HG02938 (cell line): ENCODE data around the gene KRTAP13-1.

Experiments used
- ATAC-seq: cut with Tn5 transposase; IDR thresholded peaks from one replicate; pipeline ENCODE4 v1.9.1; 2021; ENCODE audit warnings: mild to moderate bottlenecking, moderate library complexity; ENCODE audit not compliant: unreplicated experiment

KRTAP13-1 gene

DNA sequence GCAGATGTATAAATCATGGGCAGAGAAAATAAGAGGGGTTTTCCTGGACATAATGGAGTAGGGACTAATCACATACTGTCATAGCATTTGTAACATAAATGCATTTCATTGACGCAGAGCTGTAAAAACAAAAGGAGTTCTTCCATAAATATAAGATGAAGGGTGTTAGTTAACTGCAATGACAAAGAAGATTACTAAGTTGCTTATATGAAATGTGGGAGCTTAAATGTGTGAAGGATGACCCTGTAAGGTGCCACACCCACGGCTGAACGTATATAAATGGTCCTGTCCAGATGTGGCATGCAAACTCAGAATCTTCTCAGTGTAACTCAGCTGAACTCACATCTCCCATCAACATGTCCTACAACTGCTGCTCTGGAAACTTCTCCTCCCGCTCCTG, at the start of gene KRTAP13-1:
TSS of gene KRTAP13-1 (plus strand) at position 301 of the 400 bp plus-strand sequence. CDS start at position 357, 56 bp downstream.
- ATAC-seq: no peak

DNA sequence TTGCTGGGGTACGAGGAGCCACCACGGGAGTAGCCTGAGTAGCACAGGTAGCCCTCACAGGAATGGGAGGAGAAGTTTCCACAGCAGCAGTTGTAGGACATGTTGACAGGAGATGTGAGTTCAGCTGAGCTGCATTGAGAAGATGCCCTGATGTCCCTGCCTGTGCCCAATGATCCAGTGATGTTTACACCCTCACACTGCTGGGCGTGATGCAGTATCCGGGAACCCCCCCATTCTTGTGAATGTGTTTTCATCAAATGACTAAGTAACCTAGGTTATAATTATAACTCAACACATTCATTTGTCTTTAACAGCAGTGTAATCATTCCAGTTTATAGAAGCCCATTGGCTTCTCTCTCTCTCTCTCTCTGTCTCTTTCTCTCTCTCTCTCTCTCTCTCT, 47.3 kb upstream of the KRTAP13-1 start, which contains the start of gene KRTAP23-1:
TSS of gene KRTAP23-1 (minus strand) at position 101 of the 400 bp plus-strand sequence. CDS start at position 101, 0 bp downstream.
- ATAC-seq: no peak

DNA sequence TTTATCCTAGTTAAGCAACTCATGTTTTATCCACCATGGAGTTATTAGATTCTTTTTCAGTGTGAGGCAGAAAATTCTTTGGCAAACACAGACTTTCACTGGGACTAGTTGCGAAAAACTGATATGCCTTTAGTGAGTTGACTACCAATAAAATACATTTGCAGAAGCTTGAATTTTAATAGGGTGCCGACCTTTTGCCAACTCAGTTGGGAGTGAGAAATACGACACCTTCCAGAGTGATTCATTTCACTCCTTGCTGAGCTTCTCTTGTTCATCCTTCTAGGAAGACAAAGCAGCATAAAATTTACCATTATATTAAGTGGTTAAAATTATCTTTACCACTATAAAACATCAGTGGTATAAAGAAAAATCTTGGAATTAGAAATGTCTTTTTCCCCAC, 46.3 kb upstream of the KRTAP13-1 start:
- no peak for ATAC-seq

GRCh38 chr21:30351534-30351933, 44.3 kb upstream of the KRTAP13-1 start:
- no peak for ATAC-seq

- no peak for ATAC-seq
These were observed 41.4 kb upstream of the KRTAP13-1 start for GRCh38 chr21:30354308-30355005.

DNA sequence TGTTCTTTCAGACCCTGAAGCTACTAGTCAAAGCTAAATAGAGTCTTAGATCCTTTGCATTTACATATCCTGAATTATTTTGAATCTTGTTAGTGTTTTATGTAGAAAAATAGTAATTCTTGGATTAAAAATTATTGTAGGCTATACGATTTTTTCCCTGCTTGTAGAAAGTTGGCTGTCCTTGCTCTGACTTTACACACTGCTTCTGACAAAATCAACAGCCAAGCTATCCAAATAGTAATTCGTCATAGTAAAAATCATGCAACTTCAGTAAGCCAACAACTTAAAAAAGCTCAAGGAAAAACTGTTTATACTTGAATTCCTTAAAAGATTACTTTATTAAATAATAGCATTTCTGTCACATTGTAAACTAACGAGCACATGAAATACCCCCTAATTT, 39.9 kb upstream of the KRTAP13-1 start:
- ATAC-seq: no peak

DNA sequence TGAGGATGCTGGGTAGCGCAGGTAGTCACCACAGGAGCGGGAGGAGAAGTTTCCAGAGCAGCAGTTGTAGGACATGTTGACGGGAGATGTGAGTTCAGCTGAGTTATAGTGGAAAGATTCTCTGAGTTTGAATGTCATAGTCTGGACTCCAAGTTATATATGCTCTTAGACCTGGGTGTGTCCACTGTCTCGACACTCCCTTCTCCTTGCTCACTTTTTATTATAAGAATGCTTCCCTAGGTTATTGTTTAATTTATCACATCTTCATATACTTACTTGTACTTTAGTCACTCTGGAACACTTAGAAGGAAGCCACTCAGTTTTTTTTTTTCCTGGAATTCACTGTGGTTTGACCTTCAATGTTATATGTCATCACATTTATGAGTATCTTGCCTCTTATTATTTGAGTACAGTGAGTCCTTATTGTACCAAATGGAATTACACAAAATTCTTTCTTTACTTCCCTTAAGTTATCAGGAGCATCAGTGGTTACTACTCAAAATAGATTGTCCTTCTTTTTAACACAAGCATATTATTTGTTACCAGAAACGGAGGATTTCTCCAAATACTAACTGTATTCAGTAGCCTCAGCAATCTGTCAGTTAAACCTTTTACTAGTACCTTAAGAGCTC, 23.6 kb upstream of the KRTAP13-1 start, which contains the start of gene KRTAP13-2:
TSS of gene KRTAP13-2 (minus strand) at position 133 of the 632 bp plus-strand sequence. CDS start at position 75, 58 bp downstream.
- no peak for ATAC-seq

GRCh38 chr21:30382201-30382600, 13.6 kb upstream of the KRTAP13-1 start:
- no peak for ATAC-seq

GRCh38 chr21:30391492-30392025, 4.3 kb upstream of the KRTAP13-1 start:
- ATAC-seq: no peak

- no peak for ATAC-seq
These were observed 13.1 kb downstream of the KRTAP13-1 start for GRCh38 chr21:30408782-30409494.

GRCh38 chr21:30415993-30416392, 20.2 kb downstream of the KRTAP13-1 start:
- ATAC-seq: no peak

GRCh38 chr21:30425826-30426225, 30.0 kb downstream of the KRTAP13-1 start, which contains the start of gene KRTAP13-3:
Gene KRTAP13-3 (minus strand): TSS chr21:30425926. CDS start chr21:30425912, 14 bp downstream.
- ATAC-seq: no peak

GRCh38 chr21:30426731-30427130, 30.9 kb downstream of the KRTAP13-1 start:
- no peak for ATAC-seq

DNA sequence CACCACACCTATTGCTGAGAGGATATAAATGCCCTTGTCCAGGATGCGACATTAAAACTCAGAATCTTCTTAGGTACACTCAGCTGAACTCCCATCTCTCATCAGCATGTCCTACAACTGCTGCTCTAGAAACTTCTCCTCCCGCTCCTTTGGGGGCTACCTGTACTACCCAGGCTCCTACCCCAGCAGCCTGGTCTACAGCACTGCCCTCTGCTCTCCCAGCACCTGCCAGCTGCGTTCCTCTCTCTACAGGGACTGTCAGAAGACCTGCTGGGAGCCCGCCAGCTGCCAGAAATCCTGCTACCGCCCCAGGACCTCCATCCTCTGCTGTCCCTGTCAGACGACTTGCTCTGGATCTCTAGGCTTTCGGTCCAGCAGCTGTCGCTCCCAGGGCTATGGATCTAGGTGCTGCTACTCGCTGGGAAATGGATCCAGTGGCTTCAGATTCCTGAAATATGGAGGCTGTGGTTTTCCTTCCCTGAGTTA, 34.4 kb downstream of the KRTAP13-1 start, which contains the start of gene KRTAP13-4:
TSS of gene KRTAP13-4 (plus strand) at position 51 of the 486 bp plus-strand sequence. CDS start at position 107, 56 bp downstream.
- no peak for ATAC-seq

DNA sequence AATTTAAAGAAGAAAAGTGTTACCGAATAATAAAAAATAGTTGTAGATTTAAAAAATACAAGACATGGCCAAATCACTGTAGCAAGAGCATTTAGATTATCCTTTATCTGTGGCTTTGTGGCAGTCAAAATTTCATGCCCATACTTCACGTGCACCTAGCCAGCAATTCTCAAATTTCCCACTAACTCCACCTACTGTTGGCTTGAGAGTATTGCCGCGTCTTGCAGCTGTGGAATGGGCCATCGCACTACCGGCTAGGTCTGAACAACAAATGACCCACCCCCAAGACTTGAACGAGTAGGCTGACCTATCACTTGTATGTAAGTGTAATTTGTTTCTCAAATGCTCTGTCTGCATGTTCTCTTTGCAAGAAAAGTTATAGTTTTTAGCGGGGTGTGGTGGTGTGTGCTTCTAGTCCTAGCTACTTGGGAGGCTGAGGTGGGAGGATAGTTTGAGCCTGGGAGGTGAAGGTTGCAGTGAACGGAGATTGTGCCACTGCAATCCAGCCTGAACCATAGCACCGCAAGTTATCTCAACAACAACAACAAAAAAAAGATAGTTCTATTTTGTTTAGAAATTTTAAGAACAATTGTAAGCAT, 38.3 kb downstream of the KRTAP13-1 start:
- no peak for ATAC-seq

GRCh38 chr21:30437010-30437565, 41.3 kb downstream of the KRTAP13-1 start:
- ATAC-seq: no peak

GRCh38 chr21:30439975-30440374, 44.1 kb downstream of the KRTAP13-1 start, which contains the start of gene KRTAP15-1:
Gene KRTAP15-1 (plus strand): TSS chr21:30440275. CDS start chr21:30440328, 53 bp downstream.
- ATAC-seq: no peak

DNA sequence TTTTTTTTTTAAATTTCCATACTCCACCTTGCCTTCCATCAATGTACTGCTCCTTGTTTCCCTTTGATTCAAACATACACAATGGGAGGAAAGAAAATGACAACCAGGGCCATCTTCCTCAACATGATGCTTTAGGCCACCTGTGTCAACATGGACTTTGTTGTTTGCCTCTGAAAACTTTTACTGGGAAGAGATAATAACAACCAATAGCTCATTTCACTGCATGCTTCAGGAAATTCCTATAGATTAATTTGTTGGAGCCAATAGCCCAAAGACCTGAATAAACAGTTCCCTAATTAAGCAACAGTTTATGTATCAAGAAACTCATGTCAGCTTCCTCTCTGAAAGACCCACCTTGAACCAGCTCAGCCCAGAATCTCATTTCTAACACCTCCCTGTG, 47.4 kb downstream of the KRTAP13-1 start:
- ATAC-seq: no peak

- no peak for ATAC-seq
These were observed 48.4 kb downstream of the KRTAP13-1 start for GRCh38 chr21:30444204-30444603.
